AG04449 (cell line): ENCODE results near the gene MYO7A.

Experiments used
- CTCF ChIA-PET: fragments of 350-600 bp; formaldehyde crosslinking; extraction: SDS; loops from one replicate; lab custom pipeline; 2021; ENCODE audit warnings: antibody characterized with exemption; lab: Yijun Ruan, JAX
- POLR2A ChIA-PET: fragments of 400-600, 350-600 bp; formaldehyde crosslinking; extraction: SDS; loops from one replicate; lab custom pipeline; 2020; ENCODE audit warnings: antibody characterized with exemption, inconsistent platforms; lab: Yijun Ruan, JAX
- DNase-seq: peaks from one replicate; pipeline ENCODE4 v3.0.0-alpha.2; 2010; ENCODE audit warnings: low read depth, low spot score
- H3K4me3 ChIP-seq: 2 replicates; pipeline ENCODE4 v1.5.1; 2011; ENCODE audit warnings: low read depth, mild to moderate bottlenecking, control low read depth, low read length
- TF ChIP-seq, protein P1 (sequence below): IDR thresholded peaks from one replicate; pipeline ENCODE4 v1.5.1; 2011; ENCODE audit warnings: mild to moderate bottlenecking, moderate library complexity, low read length, control low read depth, inconsistent platforms; ENCODE audit not compliant: insufficient read depth; ENCODE audit errors: missing control alignments

MYO7A gene

DNA sequence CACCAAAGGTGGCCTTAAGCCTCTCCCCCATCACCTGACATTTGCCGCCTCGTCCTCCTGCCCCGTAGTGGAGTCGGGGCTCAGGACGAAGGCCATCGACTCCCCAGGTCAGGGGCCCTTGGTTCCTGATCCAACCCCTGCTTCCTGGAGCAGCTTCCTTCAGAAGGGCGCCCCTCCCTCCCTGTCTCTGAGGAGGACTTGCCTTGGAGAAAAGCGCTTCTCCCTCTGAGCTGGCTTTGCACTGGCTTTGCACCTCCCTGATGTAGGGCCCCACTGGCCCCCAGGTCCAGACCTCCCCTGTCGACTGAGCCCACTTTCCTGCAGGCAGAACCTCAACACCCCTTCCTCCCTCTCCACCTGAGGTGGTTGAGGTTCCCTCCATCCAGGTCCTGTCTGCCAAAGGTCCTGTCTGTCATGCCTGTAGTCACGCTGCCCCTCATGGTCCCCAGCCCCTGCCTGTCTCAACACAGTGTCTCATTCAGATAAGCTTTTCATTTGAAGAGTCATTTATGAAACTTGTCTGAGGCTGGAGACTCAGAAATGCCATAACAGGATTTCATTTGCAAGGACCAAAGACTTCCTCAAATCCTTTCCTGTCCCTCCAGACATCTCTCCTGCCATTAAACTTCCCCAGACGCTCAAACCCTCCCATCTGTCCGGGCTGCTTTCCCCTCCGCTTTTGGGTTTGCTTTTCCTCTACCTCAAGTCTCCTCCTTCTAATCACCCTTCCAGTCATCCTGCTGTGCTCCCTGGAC is 78.4 kb downstream of the MYO7A start:
- no peak overlapping the region for H3K4me3 ChIP-seq
- no peak for DNase-seq
- TF ChIP-seq, protein P1, sequence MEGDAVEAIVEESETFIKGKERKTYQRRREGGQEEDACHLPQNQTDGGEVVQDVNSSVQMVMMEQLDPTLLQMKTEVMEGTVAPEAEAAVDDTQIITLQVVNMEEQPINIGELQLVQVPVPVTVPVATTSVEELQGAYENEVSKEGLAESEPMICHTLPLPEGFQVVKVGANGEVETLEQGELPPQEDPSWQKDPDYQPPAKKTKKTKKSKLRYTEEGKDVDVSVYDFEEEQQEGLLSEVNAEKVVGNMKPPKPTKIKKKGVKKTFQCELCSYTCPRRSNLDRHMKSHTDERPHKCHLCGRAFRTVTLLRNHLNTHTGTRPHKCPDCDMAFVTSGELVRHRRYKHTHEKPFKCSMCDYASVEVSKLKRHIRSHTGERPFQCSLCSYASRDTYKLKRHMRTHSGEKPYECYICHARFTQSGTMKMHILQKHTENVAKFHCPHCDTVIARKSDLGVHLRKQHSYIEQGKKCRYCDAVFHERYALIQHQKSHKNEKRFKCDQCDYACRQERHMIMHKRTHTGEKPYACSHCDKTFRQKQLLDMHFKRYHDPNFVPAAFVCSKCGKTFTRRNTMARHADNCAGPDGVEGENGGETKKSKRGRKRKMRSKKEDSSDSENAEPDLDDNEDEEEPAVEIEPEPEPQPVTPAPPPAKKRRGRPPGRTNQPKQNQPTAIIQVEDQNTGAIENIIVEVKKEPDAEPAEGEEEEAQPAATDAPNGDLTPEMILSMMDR, result no peak
- ChIA-PET POLR2A (no interaction called here), CTCF (interaction anchor here (2.4 to 3.9 kb wide), 2 partner anchors 11 to 342 kb away, joined by 6 to 25 read pairs; no protein-coding TSS in a partner anchor)

DNA sequence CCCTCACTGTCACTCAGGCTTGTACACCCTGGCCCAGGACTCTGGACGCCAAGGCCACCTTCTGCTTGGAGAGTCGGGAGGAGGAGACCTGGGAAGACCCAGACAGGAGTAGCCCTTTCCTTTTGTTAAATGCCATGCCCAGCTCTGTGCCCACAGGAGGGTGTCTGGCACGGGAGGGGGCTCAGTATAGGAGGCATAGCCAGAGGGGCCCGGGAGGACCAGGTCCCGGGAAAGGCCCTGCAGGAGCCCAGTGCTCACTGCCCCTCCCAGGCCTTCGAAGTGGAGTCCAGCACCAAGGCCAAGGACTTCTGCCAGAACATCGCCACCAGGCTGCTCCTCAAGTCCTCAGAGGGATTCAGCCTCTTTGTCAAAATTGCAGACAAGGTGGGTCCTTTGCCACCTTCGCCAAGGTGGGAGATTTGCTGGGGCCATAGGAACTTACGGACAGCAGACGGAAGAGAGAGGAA is 79.0 kb downstream of the MYO7A start:
- no peak overlapping the region for H3K4me3 ChIP-seq
- no peak for DNase-seq
- ChIA-PET CTCF (interaction anchor here (0.7 to 3.9 kb wide), 3 partner anchors 11 to 341 kb away, joined by 3 to 25 read pairs (median 6); no protein-coding TSS in a partner anchor), POLR2A (no interaction called here)
- TF ChIP-seq, protein P1, result no peak

DNA sequence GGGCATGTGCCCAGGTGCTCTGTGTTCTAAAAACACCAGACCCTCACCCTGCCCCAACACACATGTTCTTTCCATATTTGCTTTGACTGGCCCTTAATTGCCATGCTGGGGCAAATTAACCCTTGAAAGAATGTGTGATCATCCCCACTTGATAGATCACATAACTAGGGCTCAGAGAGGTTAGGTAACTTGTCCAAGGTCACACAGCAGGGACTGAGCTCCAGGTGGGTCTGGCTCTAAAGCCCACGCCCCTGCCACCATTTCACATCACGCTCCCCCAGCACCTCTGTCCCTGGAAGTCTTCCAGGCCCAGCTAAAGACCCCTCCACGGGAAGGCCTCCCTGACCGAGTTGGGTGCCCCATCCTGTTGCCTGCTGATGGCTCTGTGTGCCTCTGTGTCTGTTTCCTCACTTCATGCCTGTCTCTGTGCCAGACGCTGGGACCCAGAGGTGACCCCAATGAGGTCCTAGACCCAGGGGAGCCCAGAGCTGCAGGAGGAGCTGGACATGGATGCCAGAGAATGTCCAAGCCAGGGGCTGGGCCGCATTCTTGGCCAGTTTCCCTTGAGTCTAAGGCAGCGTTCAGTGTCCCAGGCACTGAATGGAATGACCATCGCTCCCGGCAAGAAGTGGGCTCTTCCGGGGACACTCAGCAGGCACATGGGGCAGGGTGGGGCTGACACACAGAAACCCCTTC is 79.7 kb downstream of the MYO7A start:
- DNase-seq, result no peak
- POLR2A ChIA-PET, result no interaction called here
- CTCF ChIA-PET, result interaction anchor here (0.7 to 2.4 kb wide), 3 partner anchors 12 to 340 kb away, joined by 3 to 6 read pairs (median 3); no protein-coding TSS in a partner anchor
- TF ChIP-seq, protein P1, result no peak
- H3K4me3 ChIP-seq, result no peak overlapping the region

DNA sequence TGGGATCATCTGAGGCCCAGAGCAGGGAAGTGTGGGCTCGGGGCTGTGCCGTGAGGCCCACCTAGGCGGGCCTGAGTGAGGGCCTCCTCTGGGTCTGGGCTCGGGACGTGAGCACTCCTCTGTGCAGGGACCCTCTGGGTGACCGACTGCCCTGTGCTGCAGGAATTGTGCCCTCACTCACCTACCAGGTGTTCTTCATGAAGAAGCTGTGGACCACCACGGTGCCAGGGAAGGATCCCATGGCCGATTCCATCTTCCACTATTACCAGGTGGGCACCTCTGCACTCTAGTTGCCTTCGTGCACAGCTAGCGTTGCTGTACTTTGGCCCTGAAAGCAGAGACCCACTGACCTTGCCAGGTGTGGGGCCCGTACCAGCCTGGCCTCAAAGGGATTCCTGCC is 80.5 kb downstream of the MYO7A start:
- TF ChIP-seq, protein P1, result no peak
- H3K4me3 ChIP-seq, result no peak overlapping the region
- ChIA-PET POLR2A (no interaction called here), CTCF (interaction anchor here (1.0 to 2.4 kb wide), 2 partner anchors 20 to 340 kb away, joined by 3 to 6 read pairs; no protein-coding TSS in a partner anchor)
- DNase-seq, result no peak

DNA sequence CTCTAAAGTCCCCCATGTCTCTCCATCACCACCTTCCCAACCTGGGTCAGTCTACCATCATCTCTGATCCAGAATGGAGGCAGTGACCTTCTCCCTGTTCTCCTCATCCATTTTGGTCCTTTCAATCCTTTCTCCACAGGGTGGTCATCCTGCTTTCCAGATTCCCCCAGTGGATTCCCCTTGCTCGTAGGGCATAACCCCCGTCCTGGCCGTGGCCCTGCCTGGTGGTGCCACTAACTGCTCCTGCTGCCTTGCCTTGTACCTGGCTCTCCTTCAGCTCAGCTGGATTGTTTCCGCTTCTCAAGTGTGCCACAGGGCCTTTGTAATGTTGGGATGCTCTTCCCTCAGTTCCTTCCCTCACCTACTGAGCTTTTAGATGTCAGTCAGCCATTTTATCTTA is 81.6 kb downstream of the MYO7A start:
- no peak overlapping the region for H3K4me3 ChIP-seq
- DNase-seq, result no peak
- TF ChIP-seq, protein P1, result no peak
- CTCF ChIA-PET, result interaction anchor here (0.9 kb wide), 1 partner anchor 201 kb away, joined by 3 read pairs; no protein-coding TSS in a partner anchor
- POLR2A ChIA-PET, result no interaction called here

DNA sequence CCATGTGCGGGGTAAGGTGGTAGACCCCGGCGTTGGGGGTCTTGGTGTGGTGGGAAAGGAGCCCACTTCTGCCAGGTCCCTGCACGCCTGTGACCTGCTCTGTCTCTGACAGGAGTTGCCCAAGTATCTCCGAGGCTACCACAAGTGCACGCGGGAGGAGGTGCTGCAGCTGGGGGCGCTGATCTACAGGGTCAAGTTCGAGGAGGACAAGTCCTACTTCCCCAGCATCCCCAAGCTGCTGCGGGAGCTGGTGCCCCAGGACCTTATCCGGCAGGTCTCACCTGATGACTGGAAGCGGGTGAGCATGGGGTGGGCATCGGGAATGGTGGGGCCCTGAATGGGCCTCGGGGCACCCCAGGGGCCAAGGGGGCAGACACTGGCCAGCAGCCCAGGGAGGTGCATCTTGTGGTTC is 83.0 kb downstream of the MYO7A start:
- no peak for DNase-seq
- CTCF ChIA-PET, result interaction anchor here (0.9 to 1.9 kb wide), 4 partner anchors 8 to 337 kb away, joined by 3 to 7 read pairs (median 4); no protein-coding TSS in a partner anchor
- TF ChIP-seq, protein P1, result no peak

More for the DNA sequence above, 83.0 kb downstream of the MYO7A start:
- no peak overlapping the region for H3K4me3 ChIP-seq
- POLR2A ChIA-PET, result no interaction called here
